HG02981 (cell line): Measurements from ENCODE around the gene RGS1.
A peak's percentile ranks its signal among the peaks of the same experiment; 100 is the strongest.

Experiments
- ATAC-seq: cut with Tn5 transposase; IDR thresholded peaks from one replicate; pipeline ENCODE4 v1.9.1; 2021; ENCODE audit warnings: mild to moderate bottlenecking, moderate library complexity; ENCODE audit not compliant: unreplicated experiment

The RGS1 gene

DNA sequence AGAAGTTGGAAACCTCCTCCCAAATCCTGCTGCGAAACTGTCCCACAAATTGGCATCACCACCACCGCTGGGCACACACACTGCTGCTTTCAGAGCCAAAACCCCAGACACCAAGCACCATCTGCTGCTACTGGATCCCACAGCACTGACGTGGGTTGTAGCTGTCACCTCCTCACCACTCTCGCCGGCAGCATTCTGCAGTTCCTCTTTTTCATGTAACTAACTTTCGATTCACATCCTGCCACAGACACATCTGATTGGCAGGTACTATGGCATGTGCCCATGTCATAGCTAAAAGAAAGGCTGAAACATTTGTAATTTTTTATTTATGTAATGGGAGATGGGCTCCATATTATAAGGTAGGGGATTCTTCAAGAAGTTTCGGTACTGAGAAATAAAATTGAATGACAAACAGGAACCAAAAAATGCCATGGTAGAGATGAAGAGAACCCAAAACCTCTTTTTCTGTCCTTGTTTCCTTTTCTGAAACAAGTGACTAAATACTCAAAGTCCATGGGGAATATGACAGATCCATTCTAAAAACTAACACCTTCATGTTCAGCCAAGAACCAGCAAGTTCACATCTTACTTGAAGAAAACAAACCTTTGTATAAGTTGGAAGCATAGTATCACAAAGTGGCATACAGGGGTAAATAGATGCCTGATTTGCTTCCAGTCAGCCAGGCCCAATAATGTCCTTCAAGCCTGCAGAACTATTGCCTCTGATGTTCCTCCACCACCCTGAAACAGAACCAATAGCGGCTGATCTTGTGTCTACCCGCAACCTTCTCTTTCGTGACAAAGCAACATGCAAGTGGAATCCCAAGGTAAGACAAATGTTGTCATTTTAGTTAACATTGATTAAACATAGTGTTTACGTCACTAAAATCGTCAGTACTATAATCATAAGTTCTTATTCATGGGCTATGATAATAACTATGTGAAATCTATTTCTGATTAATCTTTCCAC, 33.8 kb downstream of the RGS1 start:
- ATAC-seq, result peak; percentile 97

DNA sequence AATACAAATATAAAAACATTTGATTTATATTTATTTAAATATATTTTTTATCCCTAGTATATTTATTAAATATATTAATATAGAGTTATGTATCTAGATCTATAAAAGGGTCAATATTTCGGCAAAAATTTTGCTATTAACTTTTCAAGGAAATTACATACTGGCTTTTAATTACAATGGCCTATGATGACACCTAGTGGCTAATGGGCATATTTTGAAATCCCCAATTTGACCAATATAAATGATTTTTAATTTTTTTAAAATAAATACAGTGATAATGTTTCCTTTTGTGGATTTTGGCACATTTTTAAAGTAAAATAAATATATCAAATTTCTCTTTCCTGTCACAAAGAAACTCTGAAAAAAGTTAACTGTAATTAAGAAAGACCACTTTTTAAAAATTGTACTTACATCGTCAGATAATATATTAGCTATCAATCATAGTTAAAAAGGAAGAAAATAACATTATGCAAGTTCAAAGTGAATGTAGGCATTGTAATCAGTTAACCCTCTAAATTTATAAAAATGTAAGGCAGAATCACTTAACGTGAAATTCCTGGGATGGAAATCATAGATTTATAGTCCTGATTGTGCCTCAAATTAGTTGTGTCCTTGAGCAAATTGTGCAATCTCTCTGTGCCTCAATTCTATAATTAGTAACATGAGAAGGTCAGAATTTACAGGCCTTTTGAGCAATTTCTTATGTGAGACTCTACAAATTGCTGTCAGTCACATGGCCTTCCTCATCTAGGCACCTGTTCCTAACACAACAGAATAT, 34.7 kb downstream of the RGS1 start:
- no peak for ATAC-seq

DNA sequence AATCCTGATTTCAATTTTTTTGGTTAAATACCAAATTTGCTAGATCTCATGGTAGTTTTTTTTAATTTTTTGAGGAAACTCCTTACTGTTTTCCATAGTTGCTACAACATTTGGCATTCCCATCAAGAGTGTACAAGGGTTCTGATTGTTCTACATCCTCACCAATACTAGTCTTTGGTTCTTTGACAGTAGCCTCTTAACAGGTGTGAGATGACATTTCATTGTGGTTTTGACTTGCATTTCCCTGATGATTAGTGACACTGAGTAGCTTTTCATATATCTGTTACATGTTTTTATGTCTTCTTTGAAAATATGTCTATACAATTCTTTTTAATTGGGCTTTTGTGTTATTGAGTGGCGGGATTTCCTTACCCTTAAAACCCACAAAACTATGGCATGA, 39.5 kb downstream of the RGS1 start:
- ATAC-seq, result peak; percentile 62

DNA sequence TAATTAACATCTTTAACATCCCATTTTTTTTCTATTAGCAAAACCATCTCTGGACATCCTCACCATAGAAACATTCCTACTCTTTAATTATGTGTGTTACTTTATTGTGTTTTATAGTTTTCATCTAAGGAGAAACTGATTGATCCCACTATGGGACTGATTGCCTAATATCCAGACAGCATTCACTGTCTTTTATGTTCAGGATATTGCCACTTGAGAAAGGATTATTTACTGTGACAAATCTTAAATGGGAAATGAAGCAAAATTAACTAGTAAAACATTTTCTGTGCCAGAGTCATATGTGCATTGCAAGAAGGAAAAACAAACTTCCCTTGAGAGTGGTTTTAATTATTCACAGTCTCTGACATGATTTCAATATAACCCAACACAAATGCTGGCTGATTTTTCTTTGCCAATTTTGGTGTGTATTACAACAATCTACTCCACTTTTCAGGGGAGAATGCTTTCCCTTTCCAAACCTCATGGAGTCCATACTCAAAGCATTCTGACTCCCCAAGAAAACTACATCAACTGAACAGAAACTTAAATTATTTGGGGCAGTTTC, 44.6 kb downstream of the RGS1 start:
- ATAC-seq, result no peak

DNA sequence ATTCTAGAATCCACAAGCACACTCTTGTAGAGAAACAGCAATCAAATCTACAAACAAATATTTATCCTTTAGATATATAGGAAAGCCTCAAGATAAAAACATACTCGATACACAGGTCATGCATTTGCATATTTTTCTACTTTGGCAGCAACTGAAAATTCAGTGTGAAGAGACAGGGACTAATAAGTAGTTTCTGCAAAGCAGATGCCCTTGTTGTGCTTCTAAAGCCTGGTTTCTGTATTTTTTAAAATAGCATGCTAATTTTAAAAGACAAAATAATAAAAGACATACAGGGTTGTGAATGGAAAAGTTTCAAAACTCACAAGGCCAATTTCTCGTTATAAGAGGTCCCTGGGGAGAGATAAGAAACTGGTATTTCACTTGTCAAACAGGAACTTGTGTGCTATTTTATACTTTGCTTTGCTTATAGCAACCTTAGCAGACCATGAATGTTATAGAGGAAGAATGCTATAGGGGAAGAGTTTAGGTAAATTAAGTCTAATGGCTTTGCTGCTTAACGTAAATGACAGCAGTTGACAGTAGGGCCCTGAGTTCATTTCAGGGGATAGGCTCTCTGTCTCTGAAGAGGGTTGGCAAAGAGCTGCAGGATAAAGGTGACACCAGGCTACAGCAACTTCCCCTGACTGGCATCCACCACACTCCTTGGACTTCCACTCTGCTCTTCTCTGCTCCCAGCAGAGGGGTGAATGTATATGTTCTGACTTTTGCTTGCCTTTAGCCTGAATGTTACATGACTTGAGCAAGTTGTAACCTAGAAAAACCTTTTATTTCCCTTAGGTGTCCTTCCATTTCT, 51.0 kb downstream of the RGS1 start:
- ATAC-seq, result peak; percentile 91

DNA sequence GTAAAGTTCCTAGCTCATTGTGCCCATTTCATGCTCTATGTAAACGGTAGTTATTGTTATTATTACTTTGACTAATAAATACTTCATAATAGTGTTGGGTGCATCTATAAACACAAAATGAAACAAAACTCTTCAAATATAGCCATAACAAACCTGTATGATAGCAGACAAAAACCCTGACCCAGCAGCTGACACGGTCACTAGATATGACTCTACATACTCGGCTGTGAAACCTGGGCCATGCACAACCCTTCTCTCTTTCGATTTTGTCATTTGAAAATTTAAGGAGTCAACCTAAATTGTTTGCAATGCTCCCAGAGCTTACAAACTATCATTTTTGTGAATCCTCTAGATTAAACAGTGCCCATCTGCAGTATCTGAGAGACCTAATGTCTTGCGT, 52.3 kb downstream of the RGS1 start:
- ATAC-seq, result no peak

DNA sequence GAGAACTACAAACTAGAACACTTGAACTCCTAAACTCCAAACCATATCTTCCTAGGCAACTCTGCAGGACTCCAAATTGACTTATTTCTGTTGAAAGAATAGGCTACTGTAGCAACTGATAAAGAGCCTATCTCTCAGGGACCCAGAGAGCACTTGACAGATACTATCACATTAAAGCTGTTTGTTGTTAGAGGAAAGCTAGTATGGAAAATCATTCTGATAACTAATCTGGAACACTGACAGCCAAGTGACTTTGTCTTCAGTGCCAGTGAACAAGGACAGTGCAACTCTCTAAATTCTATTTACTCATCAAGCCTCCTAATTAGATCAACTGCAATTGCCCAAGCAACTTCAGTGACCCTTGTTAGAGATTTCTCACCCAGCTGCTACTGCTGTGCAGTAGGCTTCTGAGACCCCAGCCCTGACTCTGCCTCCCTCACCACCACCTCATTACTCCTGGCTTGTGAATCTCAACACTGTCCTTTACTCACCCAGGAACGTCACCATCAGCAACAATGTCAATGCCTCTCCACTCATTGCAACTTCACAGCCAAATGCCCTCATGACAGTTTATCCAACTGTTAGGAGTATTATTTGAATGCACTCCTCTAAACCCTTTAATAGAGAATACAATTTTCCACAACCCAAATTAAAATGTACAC, 53.0 kb downstream of the RGS1 start:
- no peak for ATAC-seq

DNA sequence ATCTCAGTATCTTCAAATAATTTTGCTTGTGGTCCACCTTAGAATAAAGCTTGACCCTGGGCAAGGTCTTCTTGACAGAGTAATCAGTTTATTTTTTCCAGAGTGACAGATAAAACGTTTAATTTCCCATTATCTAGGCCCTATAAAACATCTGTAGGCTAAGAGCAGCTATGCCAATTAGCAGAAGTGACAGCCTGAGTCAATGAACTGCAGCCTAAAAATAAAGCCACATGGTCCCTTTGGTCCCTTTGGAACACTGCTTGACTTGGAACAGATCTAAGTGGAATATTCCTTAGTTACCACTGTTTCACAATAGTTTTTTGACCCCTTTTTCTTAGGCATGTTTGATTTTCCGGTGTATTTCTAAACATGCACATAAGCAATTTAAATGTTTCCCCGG, 54.0 kb downstream of the RGS1 start:
- no peak for ATAC-seq
